ENCODE data around the gene GPRIN3.

GRCh38 chr4:89301003-89301402, 6.6 kb downstream of the GPRIN3 start:
- no peak for TF ChIP-seq CTCF (conservative IDR thresholded peaks at IDR 0.05)
- TF ChIP-seq ZFX (IDR thresholded peaks at IDR 0.05): no peak
